Ramos (cell line): ENCODE results near the gene SH3PXD2A.
"Not testable (repeated sequence)": the region's sequence is repeated elsewhere in the genome, so short reads cannot be mapped to it uniquely, and the experiment has no call there.

Experiments
- in situ Hi-C: fragments of 300-500 bp; cut with MboI; formaldehyde crosslinking; loops from one replicate; pipeline ENCODE4 v1.14.3; 2022; ENCODE audit warnings: low sequenced_read_pairs; ENCODE audit not compliant: unreplicated experiment

Gene SH3PXD2A

GRCh38 chr10:103818105-103818504 lies 37.3 kb downstream of the SH3PXD2A start:
- in situ Hi-C loops, result no loop called here

- in situ Hi-C loops, result no loop called here
Measured at GRCh38 chr10:103816431-103816830, 38.9 kb downstream of the SH3PXD2A start.

GRCh38 chr10:103814626-103815370 lies 40.6 kb downstream of the SH3PXD2A start:
- in situ Hi-C loops, result no loop called here

GRCh38 chr10:103814105-103814504 lies 41.3 kb downstream of the SH3PXD2A start:
- in situ Hi-C loops, result no loop called here

- in situ Hi-C loops, result not testable (repeated sequence)
Measured at GRCh38 chr10:103813312-103813711, 42.1 kb downstream of the SH3PXD2A start.

- in situ Hi-C loops, result no loop called here
Measured at GRCh38 chr10:103812432-103812831, 42.9 kb downstream of the SH3PXD2A start.

GRCh38 chr10:103812004-103812403 lies 43.4 kb downstream of the SH3PXD2A start:
- in situ Hi-C loops, result no loop called here

GRCh38 chr10:103811463-103811862 lies 43.9 kb downstream of the SH3PXD2A start:
- in situ Hi-C loops, result no loop called here

- in situ Hi-C loops, result no loop called here
Measured at GRCh38 chr10:103808780-103809179, 46.6 kb downstream of the SH3PXD2A start.

- in situ Hi-C loops, result no loop called here
Measured at GRCh38 chr10:103807996-103808395, 47.4 kb downstream of the SH3PXD2A start.

GRCh38 chr10:103806395-103807187 lies 48.8 kb downstream of the SH3PXD2A start:
- in situ Hi-C loops, result no loop called here

- in situ Hi-C loops, result no loop called here
Measured at GRCh38 chr10:103805781-103806180, 49.6 kb downstream of the SH3PXD2A start.

GRCh38 chr10:103804871-103805270 lies 50.5 kb downstream of the SH3PXD2A start:
- in situ Hi-C loops, result no loop called here

GRCh38 chr10:103803941-103804340 lies 51.4 kb downstream of the SH3PXD2A start:
- in situ Hi-C loops, result no loop called here

- in situ Hi-C loops, result no loop called here
Measured at GRCh38 chr10:103802637-103803353, 52.6 kb downstream of the SH3PXD2A start.

GRCh38 chr10:103802081-103802480 lies 53.3 kb downstream of the SH3PXD2A start:
- in situ Hi-C loops, result no loop called here

GRCh38 chr10:103800789-103801540 lies 54.4 kb downstream of the SH3PXD2A start:
- in situ Hi-C loops, result no loop called here

- in situ Hi-C loops, result no loop called here
Measured at GRCh38 chr10:103800089-103800488, 55.3 kb downstream of the SH3PXD2A start.

GRCh38 chr10:103799341-103799740 lies 56.0 kb downstream of the SH3PXD2A start:
- in situ Hi-C loops, result no loop called here

- in situ Hi-C loops, result no loop called here
Measured at GRCh38 chr10:103798511-103798910, 56.9 kb downstream of the SH3PXD2A start.
